CD4-positive, CD25-positive, alpha-beta regulatory T cell (primary cell): ENCODE results near the gene TJP3. TPM values are rescaled to one million over a fixed set of nuclear protein-coding genes. Genes with fewer than 3 reads are reported as not detected.
"Not testable (repeated sequence)": the region's sequence is repeated elsewhere in the genome, so short reads cannot be mapped to it uniquely, and the experiment has no call there.

Experiments
- ATAC-seq, 2 donors: fragments of 150-1000 bp; cut with Tn5 transposase; one replicate each; pipeline ENCODE4 v1.10.0; 2021; ENCODE audit warnings: low read depth in 2 of 2, moderate number of reproducible peaks in 2 of 2, moderate library complexity in 1 of 2
- DNase-seq, 3 donors: peaks; one replicate each; pipeline versions ENCODE4 v3.0.0 to v3.0.0-alpha.2; 2012 to 2022; ENCODE audit warnings: mixed read lengths in 1 of 3
- H3K27ac ChIP-seq: one replicate; pipeline ENCODE4 v1.7.0; 2013; ENCODE audit warnings: mild to moderate bottlenecking, low read length; ENCODE audit not compliant: insufficient read depth, poor library complexity, severe bottlenecking
- H3K27me3 ChIP-seq: one replicate; pipeline ENCODE4 v1.7.0; 2013; ENCODE audit warnings: low read length; ENCODE audit not compliant: control insufficient read depth, insufficient read depth
- H3K36me3 ChIP-seq: one replicate; pipeline ENCODE4 v1.7.0; 2013; ENCODE audit warnings: mild to moderate bottlenecking, low read length, moderate library complexity; ENCODE audit not compliant: control insufficient read depth, insufficient read depth
- H3K4me1 ChIP-seq: 2 replicates; pipeline ENCODE4 v1.7.0; 2013; ENCODE audit warnings: mild to moderate bottlenecking, low read length; ENCODE audit not compliant: insufficient read depth, control insufficient read depth, poor library complexity, severe bottlenecking
- H3K4me3 ChIP-seq: one replicate; pipeline ENCODE4 v1.7.0; 2013; ENCODE audit warnings: low read depth, mild to moderate bottlenecking, low read length, moderate library complexity
- H3K9me3 ChIP-seq, 2 experiments: 1 replicate in 1 of 2; 2 replicates in 1 of 2; pipeline ENCODE4 v1.7.0; 2013; ENCODE audit warnings: low read length in 2 of 2, mild to moderate bottlenecking in 1 of 2, moderate library complexity in 1 of 2; ENCODE audit not compliant: control insufficient read depth in 2 of 2
- H3K27ac Mint-ChIP-seq, 3 donors: one replicate each; pipeline ENCODE4 v1.8.0; 2020 to 2022; ENCODE audit warnings: mild to moderate bottlenecking in 3 of 3, mixed read lengths in 3 of 3, moderate library complexity in 2 of 3
- H3K27me3 Mint-ChIP-seq: one replicate; pipeline ENCODE4 v1.8.0; 2022; ENCODE audit warnings: mild to moderate bottlenecking, mixed read lengths
- H3K36me3 Mint-ChIP-seq: one replicate; pipeline ENCODE4 v1.8.0; 2020; ENCODE audit warnings: mixed read lengths
- H3K4me1 Mint-ChIP-seq, 4 donors: one replicate each; pipeline ENCODE4 v1.8.0; 2020 to 2022; ENCODE audit warnings: mixed read lengths in 4 of 4, mild to moderate bottlenecking in 1 of 4
- H3K4me3 Mint-ChIP-seq, 4 donors: one replicate each; pipeline ENCODE4 v1.8.0; 2020 to 2022; ENCODE audit warnings: mild to moderate bottlenecking in 4 of 4, mixed read lengths in 4 of 4, moderate library complexity in 3 of 4
- H3K9me3 Mint-ChIP-seq, 7 donors: one replicate each; pipeline ENCODE4 v1.8.0; 2020 to 2022; ENCODE audit warnings: mixed read lengths in 7 of 7, mild to moderate bottlenecking in 3 of 7, moderate library complexity in 2 of 7
- polyA plus RNA-seq, 4 donors: library from polyadenylated mRNA; unstranded; fragments of 300-500 nt; fragmentation: Illumina TruSeq; gene quantifications; one replicate each; pipeline ENCODE4 v1.2.3, GENCODE V29; 2021
- total RNA-seq: library from RNA; stranded (reverse); gene quantifications from one replicate; pipeline ENCODE4 v1.2.3, GENCODE V29; 2022

TJP3 gene
- total and polyA plus RNA-seq, 5 donors from 2014 or later = 20.6 to 34.4 (median 28.6) TPM

GRCh38 chr19:3664879-3665642 lies 43.1 kb upstream of the TJP3 start:
- Histone ChIP-seq H3K36me3 (peaks cover 12% of the 10 kb centered on the region), H3K9me3 (no peaks in the 10 kb centered on the region), H3K4me3 (no peak overlapping the region), H3K27ac (no peak overlapping the region), H3K27me3 (no peaks in the 10 kb centered on the region), H3K4me1 (peaks cover 8% of the 10 kb centered on the region)
- Mint-ChIP-seq H3K4me1 (peaks cover 0 to 11% (median 1%) of the 10 kb centered on the region in 4 donors), H3K27ac (no peak overlapping the region), H3K27me3 (no peaks in the 10 kb centered on the region), H3K4me3 (no peak overlapping the region), H3K9me3 (no peaks in the 10 kb centered on the region), H3K36me3 (peaks cover 8% of the 10 kb centered on the region)
- ATAC-seq (no peak), DNase-seq (no peak)

GRCh38 chr19:3665681-3666544 lies 42.3 kb upstream of the TJP3 start:
- Histone ChIP-seq H3K4me3 (no peak overlapping the region), H3K9me3 (no peaks in the 10 kb centered on the region), H3K4me1 (peaks cover 13% of the 10 kb centered on the region), H3K36me3 (peaks cover 12% of the 10 kb centered on the region), H3K27ac (no peak overlapping the region), H3K27me3 (no peaks in the 10 kb centered on the region)
- ATAC-seq (peak; percentile 80 to 84), DNase-seq (peak; percentile 50 to 73 (median 64))
- Mint-ChIP-seq H3K9me3 (no peaks in the 10 kb centered on the region), H3K4me3 (no peak overlapping the region), H3K4me1 (peaks cover 0 to 17% (median 1%) of the 10 kb centered on the region in 4 donors), H3K27me3 (no peaks in the 10 kb centered on the region), H3K36me3 (peaks cover 8% of the 10 kb centered on the region), H3K27ac (no peak overlapping the region)

GRCh38 chr19:3666545-3666856 lies 41.7 kb upstream of the TJP3 start:
- H3K9me3 Mint-ChIP-seq, H3K27me3 ChIP-seq, H3K27ac ChIP-seq, H3K27ac Mint-ChIP-seq, H3K27me3 Mint-ChIP-seq, ATAC-seq, DNase-seq, H3K9me3 ChIP-seq, H3K36me3 Mint-ChIP-seq, H3K4me3 ChIP-seq: not testable (repeated sequence)
- peaks cover 19% of the 10 kb centered on the region for H3K4me1 ChIP-seq
- peaks cover 10% of the 10 kb centered on the region for H3K36me3 ChIP-seq
- peaks cover 0 to 22% (median 1%) of the 10 kb centered on the region in 4 donors for H3K4me1 Mint-ChIP-seq
- peak overlapping the region in 2 of 4 donors; percentile 28 to 32 for H3K4me3 Mint-ChIP-seq

- Mint-ChIP-seq H3K9me3 (no peaks in the 10 kb centered on the region), H3K27me3 (no peaks in the 10 kb centered on the region), H3K4me1 (peaks cover 0 to 27% (median 1%) of the 10 kb centered on the region in 4 donors), H3K36me3 (peaks cover 8% of the 10 kb centered on the region), H3K4me3 (no peak overlapping the region), H3K27ac (peak overlapping the region in 1 of 3 donors; percentile 57)
- no peaks in the 10 kb centered on the region for H3K27me3 ChIP-seq
- DNase-seq (no peak), ATAC-seq (no peak)
- H3K9me3 ChIP-seq = no peaks in the 10 kb centered on the region
- H3K36me3 ChIP-seq = peaks cover 5% of the 10 kb centered on the region
- H3K27ac ChIP-seq = no peak overlapping the region
- peaks cover 25% of the 10 kb centered on the region for H3K4me1 ChIP-seq
- no peak overlapping the region for H3K4me3 ChIP-seq
Observed at GRCh38 chr19:3667037-3667638, 41.0 kb upstream of the TJP3 start.

- Mint-ChIP-seq H3K36me3 (peaks cover 8% of the 10 kb centered on the region), H3K4me1 (peaks cover 0 to 31% (median 1%) of the 10 kb centered on the region in 4 donors), H3K27ac (no peak overlapping the region), H3K4me3 (no peak overlapping the region), H3K27me3 (no peaks in the 10 kb centered on the region), H3K9me3 (no peaks in the 10 kb centered on the region)
- Histone ChIP-seq H3K4me3 (no peak overlapping the region), H3K27ac (no peak overlapping the region), H3K9me3 (no peaks in the 10 kb centered on the region), H3K27me3 (no peaks in the 10 kb centered on the region), H3K36me3 (peaks cover 5% of the 10 kb centered on the region), H3K4me1 (peaks cover 30% of the 10 kb centered on the region)
- DNase-seq (no peak), ATAC-seq (no peak)
Observed at GRCh38 chr19:3667766-3668165, 40.4 kb upstream of the TJP3 start.

GRCh38 chr19:3668331-3669081 lies 39.7 kb upstream of the TJP3 start:
- Histone ChIP-seq H3K27me3 (no peaks in the 10 kb centered on the region), H3K36me3 (peaks cover 1% of the 10 kb centered on the region), H3K9me3 (no peaks in the 10 kb centered on the region), H3K4me1 (peaks cover 30% of the 10 kb centered on the region), H3K27ac (no peak overlapping the region), H3K4me3 (no peak overlapping the region)
- H3K27me3 Mint-ChIP-seq = no peaks in the 10 kb centered on the region
- no peaks in the 10 kb centered on the region for H3K9me3 Mint-ChIP-seq
- peaks cover 0 to 35% (median 1%) of the 10 kb centered on the region in 4 donors for H3K4me1 Mint-ChIP-seq
- H3K27ac Mint-ChIP-seq = no peak overlapping the region
- peak overlapping the region in 1 of 4 donors; percentile 27 for H3K4me3 Mint-ChIP-seq
- DNase-seq (no peak), ATAC-seq (no peak)
- H3K36me3 Mint-ChIP-seq = peaks cover 4% of the 10 kb centered on the region
